Gastrocnemius medialis (tissue), 4 donors: Measurements from ENCODE around the gene AUTS2.

Experiments used
- CTCF ChIP-seq, 5 experiments: fragments of 450-650 bp in 3 of 5; fragments of 200-600 bp in 2 of 5; sonication (generic) in 2 of 5; IDR thresholded peaks in 4 of 5; conservative IDR thresholded peaks in 1 of 5; 1 replicate in 4 of 5; 2 replicates in 1 of 5; pipeline ENCODE4 v1.5.1; 2016 to 2019; ENCODE audit warnings: antibody characterized with exemption in 5 of 5, mild to moderate bottlenecking in 3 of 5, moderate library complexity in 3 of 5
- POLR2A ChIP-seq, 2 donors: fragments of 450-650 bp; IDR thresholded peaks; one replicate each; pipeline ENCODE4 v1.6.1; 2017; ENCODE audit warnings: antibody characterized with exemption in 2 of 2, mild to moderate bottlenecking in 2 of 2, moderate library complexity in 2 of 2

GRCh38 chr7:70352906-70353305, 754.6 kb downstream of the AUTS2 start:
- no peak for TF ChIP-seq POLR2A (IDR thresholded peaks at IDR 0.05)
- no peak for TF ChIP-seq CTCF (IDR thresholded peaks at IDR 0.05 in 4 of 5, conservative IDR thresholded peaks at IDR 0.05 in 1 of 5)
